Inflammatory macrophage treated with lipopolysaccharide for 1 hour (primary cell): ENCODE data around the gene DMAC2.
A peak's percentile ranks its signal among the peaks of the same experiment; 100 is the strongest.
"Not testable (repeated sequence)": the region's sequence is repeated elsewhere in the genome, so short reads cannot be mapped to it uniquely, and the experiment has no call there.

Experiments
- DNase-seq, 2 donors: peaks; one replicate each; pipeline ENCODE4 v3.0.0-alpha.2; 2020 to 2022

The DMAC2 gene

DNA sequence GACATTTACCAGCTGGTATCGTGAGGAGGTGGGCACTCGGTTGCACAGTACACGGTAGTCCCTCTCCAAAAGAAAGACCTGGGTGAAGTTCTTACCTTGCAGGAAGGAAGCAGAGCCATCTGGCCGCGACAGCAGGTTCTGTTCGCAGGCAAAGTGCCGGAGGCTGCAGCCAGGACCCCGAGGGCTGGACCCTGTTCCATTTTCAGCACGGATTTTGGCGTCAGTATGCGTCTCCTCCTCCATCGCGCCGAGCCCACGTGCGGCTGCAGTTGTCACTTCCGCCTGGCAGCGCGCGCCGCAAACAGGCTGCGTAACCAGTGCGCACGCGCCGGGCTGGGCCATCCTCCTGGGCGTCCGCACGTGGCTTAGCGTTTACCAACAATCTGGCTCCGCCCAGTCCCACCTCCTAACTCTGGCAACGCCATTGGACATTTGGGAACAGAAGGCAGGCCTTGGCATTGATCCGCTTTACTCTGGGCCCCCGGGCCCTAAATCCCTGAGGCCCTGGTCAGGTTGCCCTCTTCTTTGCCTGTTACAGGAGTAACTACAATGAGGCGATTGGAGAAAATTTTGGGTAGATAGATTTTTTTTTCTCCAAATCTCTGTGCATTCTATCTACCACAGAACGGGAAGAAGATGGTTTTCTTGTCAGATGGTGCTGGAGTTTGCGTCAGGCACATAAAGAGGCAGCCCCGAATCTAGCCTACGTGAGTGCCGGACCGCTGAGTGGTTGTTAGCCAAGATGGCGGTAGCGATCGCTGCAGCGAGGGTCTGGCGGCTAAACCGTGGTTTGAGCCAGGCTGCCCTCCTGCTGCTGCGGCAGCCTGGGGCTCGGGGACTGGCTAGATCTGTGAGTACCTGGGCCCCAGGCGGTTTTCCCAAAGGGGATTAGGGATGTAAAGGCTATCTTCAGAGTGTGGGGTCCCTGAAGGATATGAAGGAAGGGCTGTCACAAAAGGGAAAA is 42.3 kb downstream of the DMAC2 start, which contains the start of the genes BCKDHA and EXOSC5:
Gene BCKDHA, plus strand, starts transcription at position 733 of the 964 bp plus-strand sequence. Its CDS starts 10 bp downstream, at position 743.
Gene EXOSC5, minus strand, starts transcription at position 274 of the 964 bp plus-strand sequence. Its CDS starts 31 bp downstream, at position 243.
- peak; percentile 99 to 100 for DNase-seq

DNA sequence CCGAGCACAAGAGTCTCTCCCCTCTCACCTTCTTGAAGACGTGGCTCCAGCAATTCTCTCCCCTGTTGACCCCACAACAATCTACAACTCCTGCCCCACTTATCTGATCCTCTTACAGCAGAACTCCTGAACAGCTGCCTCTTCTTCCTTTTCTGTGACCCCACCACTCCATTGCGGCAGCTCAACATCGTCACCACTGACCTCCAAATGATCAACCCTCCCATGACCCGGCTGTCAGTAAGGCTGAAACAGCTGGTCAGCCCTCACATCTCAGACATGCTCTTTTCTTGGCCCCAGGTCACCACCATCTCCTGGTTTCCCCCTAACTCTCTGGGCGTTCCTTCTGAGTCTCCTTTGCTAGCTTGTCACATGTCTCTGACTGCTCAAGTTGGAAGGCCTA is 44.4 kb downstream of the DMAC2 start:
- DNase-seq = peak in 1 of 2 donors; percentile 28

DNA sequence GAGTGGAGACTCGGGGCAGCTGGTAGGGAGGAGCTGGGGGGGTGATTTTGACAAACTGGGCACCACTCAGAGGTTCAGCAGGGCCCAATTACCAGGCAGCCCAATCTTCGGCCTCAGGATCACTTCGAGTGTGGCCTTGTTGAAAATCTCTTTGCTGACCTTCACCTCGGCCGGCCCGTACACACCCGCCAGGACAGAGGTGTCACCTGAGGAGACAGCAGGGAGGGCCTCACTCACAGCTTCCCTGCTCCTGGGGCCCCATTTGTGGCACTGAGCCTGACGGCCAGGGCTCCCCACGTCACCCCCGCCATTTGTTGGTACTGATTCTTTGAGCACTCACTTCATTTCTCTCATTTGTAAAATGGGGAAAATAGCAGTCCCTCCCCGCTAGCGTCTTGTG is 46.9 kb downstream of the DMAC2 start:
- DNase-seq = no peak

GRCh38 chr19:41391618-41392017 is 48.1 kb downstream of the DMAC2 start:
- DNase-seq = no peak

DNA sequence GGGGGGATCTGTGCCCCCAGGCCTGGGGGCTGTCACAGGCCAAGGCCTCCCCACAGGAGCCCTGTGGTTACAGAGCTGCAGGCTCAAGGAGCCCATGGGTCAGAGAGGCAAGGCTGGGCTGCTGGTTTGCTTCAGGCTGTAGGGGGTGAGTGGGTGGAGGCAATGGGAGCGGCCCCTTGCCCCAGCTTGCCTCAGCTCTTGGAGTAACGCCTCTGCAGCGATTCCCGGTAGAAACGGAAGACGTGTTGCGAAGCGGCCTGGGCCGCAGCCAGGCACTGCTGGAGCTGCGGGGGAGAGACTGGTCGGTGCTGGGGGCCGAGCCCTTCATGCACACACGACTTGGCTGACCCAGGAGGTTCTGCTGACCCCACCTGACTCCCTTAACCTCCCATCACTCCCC is 53.3 kb downstream of the DMAC2 start:
- DNase-seq = peak in 1 of 2 donors; percentile 54

DNA sequence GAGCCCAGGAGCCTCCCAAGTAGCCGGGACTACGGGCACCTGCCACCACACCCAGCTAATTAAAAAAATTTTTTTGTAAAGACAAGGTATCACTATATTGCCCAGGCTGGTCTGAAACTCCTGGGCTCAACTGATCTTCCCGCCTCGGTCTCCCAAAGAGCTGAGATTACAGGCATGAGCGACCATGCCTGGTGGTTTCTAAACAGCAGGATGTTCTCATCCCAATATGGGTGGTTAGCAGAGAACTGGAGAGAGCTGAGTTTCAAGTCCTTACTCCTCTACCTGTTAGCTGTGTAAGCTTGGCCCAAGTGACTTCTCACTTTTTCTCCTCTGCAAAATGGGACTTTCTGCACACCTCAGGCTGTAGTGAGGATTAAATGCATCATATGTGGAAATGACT is 55.4 kb downstream of the DMAC2 start:
- no peak for DNase-seq

- not testable (repeated sequence) for DNase-seq
Measured at GRCh38 chr19:41381536-41381935, 58.2 kb downstream of the DMAC2 start.
